Measurements from ENCODE around the gene BRAP. TPM values are rescaled to one million over a fixed set of nuclear protein-coding genes. Genes with fewer than 3 reads are reported as not detected.

BRAP gene
- total RNA-seq, 1 donor from 2014 or later, result 6.2 TPM

GRCh38 chr12:111693818-111694217, 8.1 kb upstream of the BRAP start:
- Histone ChIP-seq H3K4me1 (no peaks in the 10 kb centered on the region), H3K9me3 (no peaks in the 10 kb centered on the region), H3K27ac (no peak overlapping the region), H3K4me3 (no peak overlapping the region), H3K27me3 (no peaks in the 10 kb centered on the region), H3K36me3 (peaks cover 27 to 39% of the 10 kb centered on the region in 2 donors)
- no peak for DNase-seq (ENCODE audit: low spot score in 2 of 2)
- TF ChIP-seq CTCF (IDR thresholded peaks at IDR 0.05), result no peak
- intact Hi-C loops (cut with DNase I), result no loop called here

GRCh38 chr12:111692575-111693210, 6.9 kb upstream of the BRAP start:
- H3K4me1 ChIP-seq, result no peaks in the 10 kb centered on the region
- no peaks in the 10 kb centered on the region for H3K27me3 ChIP-seq
- peaks cover 27 to 36% of the 10 kb centered on the region in 2 donors for H3K36me3 ChIP-seq
- no peaks in the 10 kb centered on the region for H3K9me3 ChIP-seq
- no peak for TF ChIP-seq CTCF (IDR thresholded peaks at IDR 0.05)
- intact Hi-C loops (cut with DNase I), result no loop called here
- no peak overlapping the region for H3K27ac ChIP-seq
- no peak for DNase-seq (ENCODE audit: low spot score in 2 of 2)
- no peak overlapping the region for H3K4me3 ChIP-seq

- no peaks in the 10 kb centered on the region for H3K27me3 ChIP-seq
- DNase-seq (ENCODE audit: low spot score in 2 of 2), result no peak
- H3K9me3 ChIP-seq, result no peaks in the 10 kb centered on the region
- peaks cover 0 to 4% of the 10 kb centered on the region in 2 donors for H3K4me1 ChIP-seq
- no peak overlapping the region for H3K4me3 ChIP-seq
- H3K36me3 ChIP-seq, result peaks cover 23 to 36% of the 10 kb centered on the region in 2 donors
- TF ChIP-seq CTCF (IDR thresholded peaks at IDR 0.05), result no peak
- no peak overlapping the region for H3K27ac ChIP-seq
- intact Hi-C loops (cut with DNase I), result no loop called here
Measured at GRCh38 chr12:111691262-111691661, 5.5 kb upstream of the BRAP start.

- peaks cover 0 to 4% of the 10 kb centered on the region in 2 donors for H3K36me3 ChIP-seq
- DNase-seq (ENCODE audit: low spot score in 2 of 2), result no peak
- no peak for TF ChIP-seq CTCF (IDR thresholded peaks at IDR 0.05)
- H3K27me3 ChIP-seq, result no peaks in the 10 kb centered on the region
- intact Hi-C loops (cut with DNase I), result loop anchor here (5.0 kb wide), 4 partner anchors 91 to 324 kb away; partner anchors contain the start of genes ATXN2, ERP29 and TMEM116
- H3K9me3 ChIP-seq, result no peaks in the 10 kb centered on the region
- no peak overlapping the region for H3K4me3 ChIP-seq
- peaks cover 10 to 18% of the 10 kb centered on the region in 2 donors for H3K4me1 ChIP-seq
- no peak overlapping the region for H3K27ac ChIP-seq
Measured at GRCh38 chr12:111687952-111688351, 2.2 kb upstream of the BRAP start.

- no peaks in the 10 kb centered on the region for H3K9me3 ChIP-seq
- peaks cover 10 to 18% of the 10 kb centered on the region in 2 donors for H3K4me1 ChIP-seq
- H3K27me3 ChIP-seq, result no peaks in the 10 kb centered on the region
- H3K36me3 ChIP-seq, result peaks cover 0 to 8% of the 10 kb centered on the region in 2 donors
- no peak for TF ChIP-seq CTCF (IDR thresholded peaks at IDR 0.05)
- no peak for DNase-seq (ENCODE audit: low spot score in 2 of 2)
- intact Hi-C loops (cut with DNase I), result loop anchor here (5.0 kb wide), 4 partner anchors 90 to 325 kb away; partner anchors contain the start of genes ATXN2, ERP29 and TMEM116
- no peak overlapping the region for H3K27ac ChIP-seq
- H3K4me3 ChIP-seq, result no peak overlapping the region
Measured at GRCh38 chr12:111687255-111687654, 1.5 kb upstream of the BRAP start.
